NCI-H1694 treated with DMSO at 0.1 percent for 48 hours (cell line): ENCODE results near the gene FUT6.
"Not testable (repeated sequence)": the region's sequence is repeated elsewhere in the genome, so short reads cannot be mapped to it uniquely, and the experiment has no call there.

Experiments
- DNase-seq: peaks from one replicate; lab custom pipeline; 2025; lab: John Stamatoyannopoulos, UW

FUT6 gene

GRCh38 chr19:5785423-5785822 lies 54.1 kb downstream of the FUT6 start:
- no peak for DNase-seq

- DNase-seq, result no peak
These were observed 54.8 kb downstream of the FUT6 start, which contains the start of gene PRR22 for GRCh38 chr19:5784581-5785147. TSS of gene PRR22 (minus strand) at chr19:5784746. CDS start at chr19:5784660, 86 bp downstream.

- DNase-seq, result no peak
These were observed 56.3 kb downstream of the FUT6 start for GRCh38 chr19:5782945-5783919.

GRCh38 chr19:5782322-5782721 lies 57.2 kb downstream of the FUT6 start:
- no peak for DNase-seq

- DNase-seq, result not testable (repeated sequence)
These were observed 58.6 kb downstream of the FUT6 start for GRCh38 chr19:5780916-5781315.
